Measurements from ENCODE around the gene CFAP73. TPM values are rescaled to one million over a fixed set of nuclear protein-coding genes. Genes with fewer than 3 reads are reported as not detected.

Gene CFAP73
- polyA plus RNA-seq, 1 donor from 2014 or later, result not detected

- H3K27ac ChIP-seq (ENCODE audit: low read length), result no peak overlapping the region
- no peaks in the 10 kb centered on the region for H3K36me3 ChIP-seq (ENCODE audit: insufficient read depth, low read length)
- H3K27me3 ChIP-seq (ENCODE audit: insufficient read depth, low read depth, low read length), result peaks cover 28% of the 10 kb centered on the region
- no peaks in the 10 kb centered on the region for H3K9me2 ChIP-seq (ENCODE audit: insufficient read depth, low read length)
- no peaks in the 10 kb centered on the region for H3F3A ChIP-seq (ENCODE audit: insufficient read depth, low read length, poor library complexity, severe bottlenecking)
- H2AFZ ChIP-seq (ENCODE audit: low read depth, low read length), result no peak overlapping the region
- H3K79me2 ChIP-seq (replicated peaks; ENCODE audit: insufficient read depth, low read length), result no peaks in the 10 kb centered on the region
- no peak overlapping the region for H3K4me3 ChIP-seq (ENCODE audit: low read length)
- H3K9ac ChIP-seq (ENCODE audit: low read length), result no peak overlapping the region
- no peaks in the 10 kb centered on the region for H3K9me3 ChIP-seq (ENCODE audit: low read length)
- no peak overlapping the region for H3K4me2 ChIP-seq (ENCODE audit: low read length)
- no peaks in the 10 kb centered on the region for H4K20me1 ChIP-seq (ENCODE audit: insufficient read depth)
- no peak for TF ChIP-seq POLR2AphosphoS5 (IDR thresholded peaks at IDR 0.05)
- no peak for TF ChIP-seq CTCF (IDR thresholded peaks at IDR 0.05; ENCODE audit: poor library complexity, severe bottlenecking)
- no peak for TF ChIP-seq EZH2 (IDR thresholded peaks at IDR 0.05; ENCODE audit: borderline replicate concordance, insufficient read depth, low read length, poor library complexity, severe bottlenecking)
- TF ChIP-seq SMC3 (conservative IDR thresholded peaks at IDR 0.05; ENCODE audit: poor library complexity), result no peak
- TF ChIP-seq TAF1 (IDR thresholded peaks at IDR 0.05; ENCODE audit: low read depth), result no peak
- TF ChIP-seq REST (IDR thresholded peaks at IDR 0.05; ENCODE audit: borderline replicate concordance), result no peak
- TF ChIP-seq EP300 (conservative IDR thresholded peaks at IDR 0.05; ENCODE audit: poor library complexity, severe bottlenecking), result no peak
- TF ChIP-seq MXI1 (conservative IDR thresholded peaks at IDR 0.05; ENCODE audit: poor library complexity, severe bottlenecking), result no peak
These were observed 15.0 kb upstream of the CFAP73 start for GRCh38 chr12:113134521-113134951.

GRCh38 chr12:113135178-113136127 lies 14.1 kb upstream of the CFAP73 start, which contains the start of gene RASAL1:
TSS of gene RASAL1 (minus strand) at chr12:113135761. CDS start at chr12:113135462, 299 bp downstream.
- Histone ChIP-seq H3K79me2 (replicated peaks; ENCODE audit: insufficient read depth, low read length) (no peaks in the 10 kb centered on the region), H2AFZ (ENCODE audit: low read depth, low read length) (no peak within 1 kb of the TSS), H4K20me1 (ENCODE audit: insufficient read depth) (no peaks in the 10 kb centered on the region), H3K27ac (ENCODE audit: low read length) (no peak within 1 kb of the TSS), H3K27me3 (ENCODE audit: insufficient read depth, low read depth, low read length) (peaks cover 28% of the 10 kb centered on the region), H3K4me3 (ENCODE audit: low read length) (peak within 1 kb of the TSS; percentile 21), H3K9me3 (ENCODE audit: low read length) (no peaks in the 10 kb centered on the region), H3K9ac (ENCODE audit: low read length) (no peak within 1 kb of the TSS), H3K9me2 (ENCODE audit: insufficient read depth, low read length) (no peaks in the 10 kb centered on the region), H3K4me2 (ENCODE audit: low read length) (no peak within 1 kb of the TSS), H3K36me3 (ENCODE audit: insufficient read depth, low read length) (no peaks in the 10 kb centered on the region), H3F3A (ENCODE audit: insufficient read depth, low read length, poor library complexity, severe bottlenecking) (no peaks in the 10 kb centered on the region)
- TF ChIP-seq RAD21 (conservative IDR thresholded peaks at IDR 0.05) (no peak), CTCF (IDR thresholded peaks at IDR 0.05; ENCODE audit: poor library complexity, severe bottlenecking) (peak; percentile 26)

All from neural cell (in vitro differentiated cells).